NOMO-1 treated with dmso at 0.1 percent for 144 hours (cell line): ENCODE data around the gene STAT5B.
"Not testable (repeated sequence)": the region's sequence is repeated elsewhere in the genome, so short reads cannot be mapped to it uniquely, and the experiment has no call there.

Source experiments
- DNase-seq: peaks from one replicate; lab custom pipeline; 2025; ENCODE audit not compliant: unreplicated experiment; lab: John Stamatoyannopoulos, UW

Gene STAT5B

GRCh38 chr17:42240863-42241262 lies 35.3 kb downstream of the STAT5B start:
- DNase-seq = not testable (repeated sequence)

GRCh38 chr17:42240201-42240600 lies 36.0 kb downstream of the STAT5B start:
- no peak for DNase-seq

GRCh38 chr17:42239576-42239975 lies 36.6 kb downstream of the STAT5B start:
- DNase-seq = not testable (repeated sequence)

- no peak for DNase-seq
Observed at GRCh38 chr17:42236760-42237159, 39.4 kb downstream of the STAT5B start.

- DNase-seq = no peak
Observed at GRCh38 chr17:42233994-42234393, 42.2 kb downstream of the STAT5B start.

- no peak for DNase-seq
Observed at GRCh38 chr17:42233156-42233555, 43.0 kb downstream of the STAT5B start.

- DNase-seq = no peak
Observed at GRCh38 chr17:42230225-42230624, 46.0 kb downstream of the STAT5B start.

- no peak for DNase-seq
Observed at GRCh38 chr17:42227849-42228700, 48.1 kb downstream of the STAT5B start.

- DNase-seq = no peak
Observed at GRCh38 chr17:42225646-42226045, 50.5 kb downstream of the STAT5B start.

- no peak for DNase-seq
Observed at GRCh38 chr17:42224651-42225050, 51.5 kb downstream of the STAT5B start.

- DNase-seq = peak; percentile 55
Observed at GRCh38 chr17:42221886-42222745, 54.1 kb downstream of the STAT5B start.

GRCh38 chr17:42219280-42219679 lies 56.9 kb downstream of the STAT5B start:
- not testable (repeated sequence) for DNase-seq

- no peak for DNase-seq
Observed at GRCh38 chr17:42214156-42214555, 62.0 kb downstream of the STAT5B start.

GRCh38 chr17:42212382-42212781 lies 63.8 kb downstream of the STAT5B start:
- no peak for DNase-seq

GRCh38 chr17:42211921-42212341 lies 64.3 kb downstream of the STAT5B start:
- DNase-seq = not testable (repeated sequence)

GRCh38 chr17:42210046-42210445 lies 66.1 kb downstream of the STAT5B start:
- no peak for DNase-seq

- peak; percentile 58 for DNase-seq
Observed at GRCh38 chr17:42206153-42206612, 70.0 kb downstream of the STAT5B start.

- DNase-seq = no peak
Observed at GRCh38 chr17:42203354-42203753, 72.8 kb downstream of the STAT5B start.

GRCh38 chr17:42202696-42203095 lies 73.5 kb downstream of the STAT5B start:
- no peak for DNase-seq

GRCh38 chr17:42202159-42202558 lies 74.0 kb downstream of the STAT5B start:
- no peak for DNase-seq

GRCh38 chr17:42201458-42201772 lies 74.8 kb downstream of the STAT5B start:
- DNase-seq = no peak
